Activated naive CD8-positive, alpha-beta T cell treated with anti-CD3 and anti-CD28 coated beads, Interleukin-2, amount 10 ng/mL, durations not matched to agents 7 days and 5 days (primary cell): Measurements from ENCODE around the gene SLC7A6. TPM values are rescaled to one million over a fixed set of nuclear protein-coding genes. Genes with fewer than 3 reads are reported as not detected.

Experiments
- ATAC-seq: fragments of 150-1000 bp; cut with Tn5 transposase; one replicate; pipeline ENCODE4 v1.10.0; 2021; ENCODE audit warnings: low read depth, moderate library complexity
- POLR2A ChIA-PET: fragments of 350-600 bp; sonication (Branson Sonifier 250); formaldehyde crosslinking; loops from one replicate; lab custom pipeline; 2021; ENCODE audit warnings: antibody characterized with exemption; lab: Charles Lee
- DNase-seq: peaks from one replicate; pipeline ENCODE4 v3.0.0; 2021
- H3K27ac Mint-ChIP-seq: one replicate; pipeline ENCODE4 v1.8.0; 2022; ENCODE audit warnings: mild to moderate bottlenecking, mixed read lengths
- H3K27me3 Mint-ChIP-seq: one replicate; pipeline ENCODE4 v1.8.0; 2022; ENCODE audit warnings: mild to moderate bottlenecking, moderate library complexity, mixed read lengths
- H3K36me3 Mint-ChIP-seq: one replicate; pipeline ENCODE4 v1.8.0; 2021; ENCODE audit warnings: mild to moderate bottlenecking, mixed read lengths
- H3K4me1 Mint-ChIP-seq: one replicate; pipeline ENCODE4 v1.8.0; 2021; ENCODE audit warnings: mixed read lengths
- H3K4me3 Mint-ChIP-seq: one replicate; pipeline ENCODE4 v1.8.0; 2022; ENCODE audit warnings: mild to moderate bottlenecking, moderate library complexity, mixed read lengths
- H3K9me3 Mint-ChIP-seq: one replicate; pipeline ENCODE4 v1.8.0; 2021; ENCODE audit warnings: mixed read lengths
- total RNA-seq, 2 experiments: library from RNA; stranded (reverse); gene quantifications; one replicate each; pipeline ENCODE4 v1.2.3, GENCODE V29; 2021

Gene SLC7A6
- 100 to 1,000 TPM; 110 to 113 TPM for total RNA-seq

GRCh38 chr16:68264128-68265077, at the start of gene SLC7A6:
TSS of gene SLC7A6 (plus strand) at chr16:68264526. CDS start at chr16:68274727, 10,201 bp downstream.
- peaks cover 13% of the 10 kb centered on the region for H3K36me3 Mint-ChIP-seq
- no peaks in the 10 kb centered on the region for H3K9me3 Mint-ChIP-seq
- POLR2A ChIA-PET = interaction anchor here (0.7 to 17.3 kb wide), 22 partner anchors 8 to 190 kb away, joined by 3 to 297 read pairs (median 6); partner anchors contain the start of genes NFATC3, PLA2G15, PRMT7 and SLC7A6OS
- ATAC-seq (peak; percentile 71), DNase-seq (peak; percentile 92)
- no peaks in the 10 kb centered on the region for H3K27me3 Mint-ChIP-seq
- peak within 1 kb of the TSS; percentile 97 for H3K4me3 Mint-ChIP-seq
- peaks cover 45% of the 10 kb centered on the region for H3K4me1 Mint-ChIP-seq
- H3K27ac Mint-ChIP-seq = peak within 1 kb of the TSS; percentile 98

- ATAC-seq (no peak), DNase-seq (no peak)
- H3K4me1 Mint-ChIP-seq = peaks cover 27% of the 10 kb centered on the region
- peak overlapping the region; percentile 38 for H3K27ac Mint-ChIP-seq
- no peaks in the 10 kb centered on the region for H3K9me3 Mint-ChIP-seq
- no peaks in the 10 kb centered on the region for H3K27me3 Mint-ChIP-seq
- no peak overlapping the region for H3K4me3 Mint-ChIP-seq
- POLR2A ChIA-PET = no interaction called here
- H3K36me3 Mint-ChIP-seq = peaks cover 20% of the 10 kb centered on the region
Observed at GRCh38 chr16:68214726-68215125, 49.6 kb upstream of the SLC7A6 start.

- H3K9me3 Mint-ChIP-seq = no peaks in the 10 kb centered on the region
- peaks cover 20% of the 10 kb centered on the region for H3K36me3 Mint-ChIP-seq
- H3K4me1 Mint-ChIP-seq = peaks cover 24% of the 10 kb centered on the region
- ATAC-seq (no peak), DNase-seq (no peak)
- POLR2A ChIA-PET = no interaction called here
- peak overlapping the region; percentile 72 for H3K27ac Mint-ChIP-seq
- no peaks in the 10 kb centered on the region for H3K27me3 Mint-ChIP-seq
- H3K4me3 Mint-ChIP-seq = no peak overlapping the region
Observed at GRCh38 chr16:68215302-68215701, 49.0 kb upstream of the SLC7A6 start.

- peaks cover 18% of the 10 kb centered on the region for H3K36me3 Mint-ChIP-seq
- peak overlapping the region; percentile 12 for H3K27ac Mint-ChIP-seq
- H3K4me3 Mint-ChIP-seq = no peak overlapping the region
- H3K4me1 Mint-ChIP-seq = peaks cover 15% of the 10 kb centered on the region
- POLR2A ChIA-PET = no interaction called here
- H3K27me3 Mint-ChIP-seq = no peaks in the 10 kb centered on the region
- DNase-seq = no peak
- ATAC-seq = no peak
- H3K9me3 Mint-ChIP-seq = no peaks in the 10 kb centered on the region
Observed at GRCh38 chr16:68216240-68216639, 48.1 kb upstream of the SLC7A6 start.

- H3K36me3 Mint-ChIP-seq = peaks cover 19% of the 10 kb centered on the region
Observed at GRCh38 chr16:68217506-68217905, 46.8 kb upstream of the SLC7A6 start.

GRCh38 chr16:68219725-68220351, 44.5 kb upstream of the SLC7A6 start:
- POLR2A ChIA-PET = no interaction called here
- Mint-ChIP-seq H3K27me3 (no peaks in the 10 kb centered on the region), H3K4me1 (peaks cover 8% of the 10 kb centered on the region), H3K36me3 (peaks cover 15% of the 10 kb centered on the region), H3K4me3 (no peak overlapping the region), H3K9me3 (no peaks in the 10 kb centered on the region), H3K27ac (peak overlapping the region; percentile 28)
- no peak for ATAC-seq
- no peak for DNase-seq

More at GRCh38 chr16:68217506-68217905, 46.8 kb upstream of the SLC7A6 start:
- ATAC-seq (no peak), DNase-seq (no peak)
- POLR2A ChIA-PET = no interaction called here
- no peak overlapping the region for H3K4me3 Mint-ChIP-seq
- peaks cover 9% of the 10 kb centered on the region for H3K4me1 Mint-ChIP-seq
- no peaks in the 10 kb centered on the region for H3K27me3 Mint-ChIP-seq
- H3K9me3 Mint-ChIP-seq = no peaks in the 10 kb centered on the region
- H3K27ac Mint-ChIP-seq = peak overlapping the region; percentile 35

- Mint-ChIP-seq H3K9me3 (no peaks in the 10 kb centered on the region), H3K27ac (no peak overlapping the region), H3K36me3 (peaks cover 12% of the 10 kb centered on the region), H3K4me1 (peaks cover 27% of the 10 kb centered on the region), H3K4me3 (no peak overlapping the region), H3K27me3 (no peaks in the 10 kb centered on the region)
- ATAC-seq (no peak), DNase-seq (no peak)
- POLR2A ChIA-PET = interaction anchor here (1.0 kb wide), 1 partner anchor 11 kb away, joined by 3 read pairs; no protein-coding TSS in a partner anchor
Observed at GRCh38 chr16:68223072-68223471, 41.3 kb upstream of the SLC7A6 start.

- DNase-seq (no peak), ATAC-seq (no peak)
- H3K27ac Mint-ChIP-seq = peak overlapping the region; percentile 27
- no peaks in the 10 kb centered on the region for H3K9me3 Mint-ChIP-seq
- H3K4me1 Mint-ChIP-seq = peaks cover 34% of the 10 kb centered on the region
- peaks cover 14% of the 10 kb centered on the region for H3K36me3 Mint-ChIP-seq
- POLR2A ChIA-PET = interaction anchor here (0.6 to 1.5 kb wide), 2 partner anchors 15 to 147 kb away, joined by 5 read pairs; no protein-coding TSS in a partner anchor
- H3K27me3 Mint-ChIP-seq = no peaks in the 10 kb centered on the region
- no peak overlapping the region for H3K4me3 Mint-ChIP-seq
Observed at GRCh38 chr16:68226116-68226515, 38.2 kb upstream of the SLC7A6 start.

GRCh38 chr16:68227183-68227793, 37.0 kb upstream of the SLC7A6 start:
- Mint-ChIP-seq H3K4me3 (peak overlapping the region; percentile 43), H3K36me3 (peaks cover 10% of the 10 kb centered on the region)
- DNase-seq = peak; percentile 39

GRCh38 chr16:68227850-68228553, 36.3 kb upstream of the SLC7A6 start:
- DNase-seq = peak; percentile 22
- POLR2A ChIA-PET = interaction anchor here (0.6 to 1.5 kb wide), 5 partner anchors 9 to 291 kb away, joined by 3 to 7 read pairs (median 4); partner anchors contain the start of genes NFATC3 and PSMB10
- Mint-ChIP-seq H3K4me3 (peak overlapping the region; percentile 43), H3K27ac (peak overlapping the region; percentile 69), H3K9me3 (no peaks in the 10 kb centered on the region), H3K4me1 (peaks cover 36% of the 10 kb centered on the region), H3K36me3 (peaks cover 10% of the 10 kb centered on the region), H3K27me3 (no peaks in the 10 kb centered on the region)
- no peak for ATAC-seq

More at GRCh38 chr16:68227183-68227793, 37.0 kb upstream of the SLC7A6 start:
- Mint-ChIP-seq H3K27ac (peak overlapping the region; percentile 69), H3K27me3 (no peaks in the 10 kb centered on the region), H3K9me3 (no peaks in the 10 kb centered on the region), H3K4me1 (peaks cover 34% of the 10 kb centered on the region)
- POLR2A ChIA-PET = interaction anchor here (0.7 to 1.5 kb wide), 7 partner anchors 9 to 290 kb away, joined by 3 to 7 read pairs (median 3); partner anchors contain the start of genes NFATC3 and PSMB10
- peak; percentile 86 for ATAC-seq

GRCh38 chr16:68228652-68229051, 35.7 kb upstream of the SLC7A6 start:
- Mint-ChIP-seq H3K4me1 (peaks cover 39% of the 10 kb centered on the region), H3K27me3 (no peaks in the 10 kb centered on the region), H3K4me3 (no peak overlapping the region), H3K9me3 (no peaks in the 10 kb centered on the region), H3K36me3 (peaks cover 10% of the 10 kb centered on the region), H3K27ac (no peak overlapping the region)
- ATAC-seq (no peak), DNase-seq (peak; percentile 14)
- POLR2A ChIA-PET = interaction anchor here (1.2 to 1.5 kb wide), 3 partner anchors 143 to 292 kb away, joined by 4 to 7 read pairs (median 5); partner anchors contain the start of genes NFATC3 and PSMB10
